GM12873 (cell line): ENCODE results near the gene DCUN1D2.

Source experiments
- CTCF ChIP-seq: IDR thresholded peaks from 2 replicates; pipeline ENCODE4 v1.5.1; 2012; ENCODE audit warnings: low read depth, mild to moderate bottlenecking, moderate library complexity, low read length, control low read depth; ENCODE audit not compliant: insufficient read depth; ENCODE audit errors: missing control alignments

The DCUN1D2 gene

DNA sequence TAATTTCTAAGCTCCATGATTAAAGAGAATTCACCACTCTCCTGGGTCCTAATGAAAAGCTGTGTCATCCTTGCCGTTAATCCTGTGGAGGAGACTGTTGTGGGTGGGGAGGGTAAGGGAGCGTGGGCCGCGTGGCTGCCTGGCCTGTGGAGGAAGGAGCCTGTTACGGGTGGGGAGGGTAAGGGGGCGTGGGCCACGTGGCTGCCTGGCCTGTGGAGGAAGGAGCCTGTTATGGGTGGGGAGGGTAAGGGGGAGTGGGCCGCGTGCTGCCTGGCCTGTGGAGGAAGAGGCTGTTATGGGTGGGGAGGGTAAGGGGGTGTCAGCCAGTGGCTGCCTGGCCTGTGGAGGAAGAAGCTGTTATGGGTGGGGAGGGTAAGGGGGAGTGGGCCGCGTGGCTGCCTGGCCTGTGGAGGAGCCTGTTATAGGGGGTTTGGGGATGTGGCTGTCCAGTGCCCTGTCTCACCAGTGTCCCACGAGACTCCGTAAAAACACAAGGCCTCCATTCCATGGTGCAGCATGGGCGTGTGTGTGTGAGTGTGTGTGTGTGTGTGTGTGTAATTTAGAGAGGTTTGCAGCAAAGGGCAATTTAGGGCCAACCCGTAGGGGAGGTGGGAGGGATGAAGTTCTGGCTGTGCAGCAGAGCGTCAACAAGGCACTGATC is 15.6 kb upstream of the DCUN1D2 start:
- TF ChIP-seq CTCF = no peak

DNA sequence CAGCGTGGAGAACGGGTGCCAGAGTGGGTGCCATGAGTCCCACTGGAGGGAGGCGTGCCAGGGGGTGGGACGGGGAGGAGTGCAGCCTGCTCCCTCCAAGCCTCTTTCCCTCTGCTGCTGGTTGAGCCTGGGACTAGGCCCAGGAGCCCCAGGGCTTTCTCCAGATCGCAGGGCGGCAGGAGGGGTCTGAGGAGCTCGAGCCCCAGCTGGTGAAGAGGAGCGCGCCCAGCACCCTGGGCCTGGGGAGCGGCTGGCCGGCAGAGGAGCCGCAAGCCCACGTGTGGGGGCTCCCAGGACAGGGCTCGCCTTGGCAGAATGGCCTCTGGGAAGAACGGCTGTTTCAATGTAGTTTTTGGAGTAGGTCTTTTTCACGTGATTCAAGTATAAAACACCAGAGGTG is 12.2 kb upstream of the DCUN1D2 start:
- TF ChIP-seq CTCF = no peak

DNA sequence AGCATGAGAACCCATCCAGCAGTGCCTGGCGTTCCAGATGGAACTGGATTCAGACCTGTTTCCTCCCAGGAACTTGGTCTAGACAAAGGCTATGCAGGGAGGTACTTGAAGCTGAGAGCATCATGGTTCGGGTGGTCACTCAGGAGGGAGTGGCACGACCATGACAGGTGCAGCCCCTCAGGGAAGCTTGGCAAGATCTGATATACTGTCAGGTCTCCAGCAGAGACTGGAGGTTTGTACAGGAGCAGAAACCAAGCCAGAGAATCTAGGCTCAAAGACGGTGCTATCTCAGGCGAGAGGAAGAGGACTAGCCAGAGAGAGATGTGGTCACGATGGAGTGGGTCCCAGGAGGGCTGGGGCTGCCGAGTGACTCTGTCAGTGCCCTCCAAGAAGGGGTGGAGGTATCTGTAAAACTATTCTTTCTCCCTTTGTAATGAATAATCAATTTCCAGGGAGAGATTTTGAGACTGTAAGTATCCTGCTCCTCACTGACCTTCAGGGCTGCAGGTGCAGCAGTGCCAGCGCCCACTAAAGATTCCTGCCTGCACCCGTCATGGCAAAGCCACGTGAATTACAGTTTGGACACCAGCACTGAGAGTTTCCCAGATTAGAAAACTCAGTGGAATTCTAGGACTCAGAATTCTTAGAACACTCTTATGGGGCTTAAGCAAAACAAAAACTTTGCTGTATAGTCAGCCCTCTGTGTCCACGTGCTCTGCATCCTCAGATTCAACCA is 10.2 kb upstream of the DCUN1D2 start:
- TF ChIP-seq CTCF = no peak

- no peak for TF ChIP-seq CTCF
These were observed 9.4 kb upstream of the DCUN1D2 start for GRCh38 chr13:113499936-113500335.

GRCh38 chr13:113498905-113499304 is 8.4 kb upstream of the DCUN1D2 start:
- TF ChIP-seq CTCF = no peak

DNA sequence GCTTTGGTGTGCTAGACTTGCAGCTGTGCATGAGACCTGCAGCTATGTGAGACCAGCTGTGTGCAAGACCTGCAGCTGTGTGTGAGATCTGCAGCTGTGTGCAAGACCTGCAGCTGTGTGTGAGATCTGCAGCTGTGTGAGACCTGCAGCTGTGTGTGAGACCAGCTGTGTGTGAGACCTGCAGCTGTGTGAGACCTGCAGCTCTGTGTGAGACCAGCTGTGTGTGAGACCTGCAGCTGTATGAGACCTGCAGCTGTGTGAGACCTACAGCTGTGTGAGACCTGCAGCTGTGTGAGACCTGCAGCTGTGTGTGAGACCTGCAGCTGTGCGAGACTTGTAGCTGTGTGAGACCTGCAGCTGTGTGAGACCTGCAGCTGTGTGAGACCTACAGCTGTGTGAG is 6.7 kb upstream of the DCUN1D2 start:
- TF ChIP-seq CTCF = no peak

DNA sequence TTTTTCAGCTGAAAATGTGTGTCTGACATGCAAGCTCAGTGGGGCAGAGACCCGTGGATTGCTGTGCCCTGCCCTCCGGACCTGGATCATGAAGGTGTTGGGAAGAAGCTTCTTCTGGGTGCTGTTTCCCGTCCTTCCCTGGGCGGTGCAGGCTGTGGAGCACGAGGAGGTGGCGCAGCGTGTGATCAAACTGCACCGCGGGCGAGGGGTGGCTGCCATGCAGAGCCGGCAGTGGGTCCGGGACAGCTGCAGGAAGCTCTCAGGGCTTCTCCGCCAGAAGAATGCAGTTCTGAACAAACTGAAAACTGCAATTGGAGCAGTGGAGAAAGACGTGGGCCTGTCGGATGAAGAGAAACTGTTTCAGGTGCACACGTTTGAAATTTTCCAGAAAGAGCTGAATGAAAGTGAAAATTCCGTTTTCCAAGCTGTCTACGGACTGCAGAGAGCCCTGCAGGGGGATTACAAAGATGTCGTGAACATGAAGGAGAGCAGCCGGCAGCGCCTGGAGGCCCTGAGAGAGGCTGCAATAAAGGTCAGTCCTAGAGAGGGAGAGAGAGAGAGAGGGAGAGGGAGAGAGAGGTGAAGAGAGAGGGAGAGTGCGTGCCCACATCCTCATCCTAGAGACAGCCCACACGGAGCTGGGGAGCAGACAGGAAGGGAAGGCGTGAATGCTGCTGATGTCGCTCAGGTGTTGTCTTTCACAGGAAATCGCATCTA is 5.1 kb upstream of the DCUN1D2 start:
- no peak for TF ChIP-seq CTCF
